Activated CD4-positive, alpha-beta T cell treated with anti-CD3 and anti-CD28 coated beads for 48 hours (primary cell): ENCODE results near the gene CDK5.
"Not testable (repeated sequence)": the region's sequence is repeated elsewhere in the genome, so short reads cannot be mapped to it uniquely, and the experiment has no call there.

Experiments
- DNase-seq: peaks from one replicate; pipeline ENCODE4 v3.0.0-alpha.2; 2020

Gene CDK5

GRCh38 chr7:151032936-151033863 is 24.5 kb downstream of the CDK5 start:
- DNase-seq: no peak

GRCh38 chr7:151031011-151031410 is 26.7 kb downstream of the CDK5 start:
- no peak for DNase-seq

- no peak for DNase-seq
These were observed 28.7 kb downstream of the CDK5 start for GRCh38 chr7:151028948-151029501.

- DNase-seq: peak; percentile 99
These were observed 29.4 kb downstream of the CDK5 start, which contains the start of gene ABCB8 for GRCh38 chr7:151028131-151028947. TSS of gene ABCB8 (plus strand) at chr7:151028450. CDS start at chr7:151028516, 66 bp downstream.

- not testable (repeated sequence) for DNase-seq
These were observed 30.0 kb downstream of the CDK5 start for GRCh38 chr7:151027728-151028130.

GRCh38 chr7:151026771-151027727 is 30.6 kb downstream of the CDK5 start:
- not testable (repeated sequence) for DNase-seq

GRCh38 chr7:151025924-151026671 is 31.6 kb downstream of the CDK5 start:
- DNase-seq: no peak

GRCh38 chr7:151024435-151025056 is 33.2 kb downstream of the CDK5 start, which contains the start of gene ATG9B:
TSS of gene ATG9B (minus strand) at chr7:151024494. CDS start at chr7:151024423, 71 bp downstream.
- no peak for DNase-seq

- no peak for DNase-seq
These were observed 34.5 kb downstream of the CDK5 start for GRCh38 chr7:151023232-151023631.

GRCh38 chr7:151020231-151020630 is 37.5 kb downstream of the CDK5 start:
- no peak for DNase-seq

- DNase-seq: no peak
These were observed 38.6 kb downstream of the CDK5 start for GRCh38 chr7:151019130-151019447.

- DNase-seq: peak; percentile 55
These were observed 39.1 kb downstream of the CDK5 start for GRCh38 chr7:151018421-151019129.

GRCh38 chr7:151017953-151018420 is 39.7 kb downstream of the CDK5 start:
- DNase-seq: peak; percentile 90

GRCh38 chr7:151017370-151017952 is 40.2 kb downstream of the CDK5 start:
- no peak for DNase-seq

- no peak for DNase-seq
These were observed 40.8 kb downstream of the CDK5 start for GRCh38 chr7:151016942-151017341.

GRCh38 chr7:151016505-151016904 is 41.2 kb downstream of the CDK5 start:
- no peak for DNase-seq

GRCh38 chr7:151015967-151016366 is 41.7 kb downstream of the CDK5 start:
- no peak for DNase-seq

- peak; percentile 56 for DNase-seq
These were observed 42.7 kb downstream of the CDK5 start for GRCh38 chr7:151014950-151015349.

GRCh38 chr7:151013733-151014497 is 43.8 kb downstream of the CDK5 start:
- DNase-seq: peak; percentile 94
